Measurements from ENCODE around the gene MED25. TPM values are rescaled to one million over a fixed set of nuclear protein-coding genes. Genes with fewer than 3 reads are reported as not detected.
A peak's percentile ranks its signal among the peaks of the same experiment; 100 is the strongest.

The MED25 gene
- total and polyA plus RNA-seq, 2 experiments from 2014 or later = 45.6 to 58.6 TPM

GRCh38 chr19:49776371-49776764, 41.7 kb upstream of the MED25 start:
- no peak for DNase-seq (ENCODE audit: low spot score)
- peaks cover 14% of the 10 kb centered on the region for H3K27me3 Mint-ChIP-seq (ENCODE audit: insufficient read depth, low read depth, poor library complexity)
- no peak overlapping the region for H3K4me3 Mint-ChIP-seq
- peaks cover 7% of the 10 kb centered on the region for H3K36me3 Mint-ChIP-seq (ENCODE audit: low read depth)
- peaks cover 4% of the 10 kb centered on the region; the same call in 1 of the 2 replicates for H4K20me1 ChIP-seq (replicated peaks; ENCODE audit: insufficient read depth)
- TF ChIP-seq CTCF (conservative IDR thresholded peaks at IDR 0.05; ENCODE audit: low read depth in 2 of 2) (no peak), EZH2phosphoT487 (IDR thresholded peaks at IDR 0.05; ENCODE audit: unreplicated experiment) (no peak), EZH2 (IDR thresholded peaks at IDR 0.05; ENCODE audit: low read depth, unreplicated experiment) (no peak), ZNF331 (CRISPR knock-in tag; IDR thresholded peaks at IDR 0.05; ENCODE audit: low read depth) (no peak), POLR2AphosphoS5 (IDR thresholded peaks at IDR 0.05; ENCODE audit: low read depth) (no peak)
- no peaks in the 10 kb centered on the region for H3K4me1 ChIP-seq (ENCODE audit: insufficient read depth)
- peaks cover 12% of the 10 kb centered on the region for H3K79me2 ChIP-seq (replicated peaks; ENCODE audit: insufficient read depth)
- H3K27ac Mint-ChIP-seq = no peak overlapping the region
- no peaks in the 10 kb centered on the region for H3K36me3 ChIP-seq (ENCODE audit: insufficient read depth)
- H3K4me2 ChIP-seq = no peak overlapping the region
- no peaks in the 10 kb centered on the region for H3K9me2 ChIP-seq (ENCODE audit: insufficient read depth)
- H3K4me3 ChIP-seq = no peak overlapping the region
- no peak overlapping the region for H2AFZ ChIP-seq
- H3K27me3 ChIP-seq (ENCODE audit: insufficient read depth) = no peaks in the 10 kb centered on the region
- H3K27ac ChIP-seq (ENCODE audit: low read depth) = no peak overlapping the region
- no peaks in the 10 kb centered on the region; the same call in 2 of the 3 replicates for H3K9me3 Mint-ChIP-seq
- H3K4me1 Mint-ChIP-seq = peaks cover 12% of the 10 kb centered on the region
- no peaks in the 10 kb centered on the region for H3F3A ChIP-seq (replicated peaks; ENCODE audit: low read depth)
- no peak for ATAC-seq

GRCh38 chr19:49779731-49780555, 38.1 kb upstream of the MED25 start:
- H3K9me3 Mint-ChIP-seq = no peaks in the 10 kb centered on the region; the same call in 2 of the 3 replicates
- Histone ChIP-seq H3K4me3 (no peak overlapping the region), H3K27me3 (ENCODE audit: insufficient read depth) (no peaks in the 10 kb centered on the region), H3K36me3 (ENCODE audit: insufficient read depth) (peaks cover 11% of the 10 kb centered on the region; the same call in 1 of the 2 replicates), H3K27ac (ENCODE audit: low read depth) (no peak overlapping the region), H3K9me2 (ENCODE audit: insufficient read depth) (no peaks in the 10 kb centered on the region), H3K79me2 (replicated peaks; ENCODE audit: insufficient read depth) (peaks cover 4% of the 10 kb centered on the region; the same call in 1 of the 2 replicates), H3K4me2 (no peak overlapping the region), H4K20me1 (replicated peaks; ENCODE audit: insufficient read depth) (peaks cover 4% of the 10 kb centered on the region; the same call in 1 of the 2 replicates), H3F3A (replicated peaks; ENCODE audit: low read depth) (no peaks in the 10 kb centered on the region), H2AFZ (no peak overlapping the region), H3K4me1 (ENCODE audit: insufficient read depth) (no peaks in the 10 kb centered on the region)
- no peak for DNase-seq (ENCODE audit: low spot score)
- peaks cover 9% of the 10 kb centered on the region for H3K4me1 Mint-ChIP-seq
- H3K27ac Mint-ChIP-seq = 0 out of 2 replicates have a peak overlapping the region, but pooled peaks have one; percentile 23
- H3K27me3 Mint-ChIP-seq (ENCODE audit: insufficient read depth, low read depth, poor library complexity) = peaks cover 5% of the 10 kb centered on the region
- TF ChIP-seq JUNB (IDR thresholded peaks at IDR 0.05; ENCODE audit: unreplicated experiment) (no peak), CREB1 (CRISPR knock-in tag; IDR thresholded peaks at IDR 0.05; ENCODE audit: low read depth) (no peak), ZNF331 (CRISPR knock-in tag; IDR thresholded peaks at IDR 0.05; ENCODE audit: low read depth) (no peak), EZH2phosphoT487 (IDR thresholded peaks at IDR 0.05; ENCODE audit: unreplicated experiment) (no peak), STAT1 (IDR thresholded peaks at IDR 0.05; ENCODE audit: unreplicated experiment) (no peak), ZNF114 (CRISPR knock-in tag; IDR thresholded peaks at IDR 0.05) (no peak), EZH2 (IDR thresholded peaks at IDR 0.05; ENCODE audit: low read depth, unreplicated experiment) (no peak)
- TF ChIP-seq, protein P1, sequence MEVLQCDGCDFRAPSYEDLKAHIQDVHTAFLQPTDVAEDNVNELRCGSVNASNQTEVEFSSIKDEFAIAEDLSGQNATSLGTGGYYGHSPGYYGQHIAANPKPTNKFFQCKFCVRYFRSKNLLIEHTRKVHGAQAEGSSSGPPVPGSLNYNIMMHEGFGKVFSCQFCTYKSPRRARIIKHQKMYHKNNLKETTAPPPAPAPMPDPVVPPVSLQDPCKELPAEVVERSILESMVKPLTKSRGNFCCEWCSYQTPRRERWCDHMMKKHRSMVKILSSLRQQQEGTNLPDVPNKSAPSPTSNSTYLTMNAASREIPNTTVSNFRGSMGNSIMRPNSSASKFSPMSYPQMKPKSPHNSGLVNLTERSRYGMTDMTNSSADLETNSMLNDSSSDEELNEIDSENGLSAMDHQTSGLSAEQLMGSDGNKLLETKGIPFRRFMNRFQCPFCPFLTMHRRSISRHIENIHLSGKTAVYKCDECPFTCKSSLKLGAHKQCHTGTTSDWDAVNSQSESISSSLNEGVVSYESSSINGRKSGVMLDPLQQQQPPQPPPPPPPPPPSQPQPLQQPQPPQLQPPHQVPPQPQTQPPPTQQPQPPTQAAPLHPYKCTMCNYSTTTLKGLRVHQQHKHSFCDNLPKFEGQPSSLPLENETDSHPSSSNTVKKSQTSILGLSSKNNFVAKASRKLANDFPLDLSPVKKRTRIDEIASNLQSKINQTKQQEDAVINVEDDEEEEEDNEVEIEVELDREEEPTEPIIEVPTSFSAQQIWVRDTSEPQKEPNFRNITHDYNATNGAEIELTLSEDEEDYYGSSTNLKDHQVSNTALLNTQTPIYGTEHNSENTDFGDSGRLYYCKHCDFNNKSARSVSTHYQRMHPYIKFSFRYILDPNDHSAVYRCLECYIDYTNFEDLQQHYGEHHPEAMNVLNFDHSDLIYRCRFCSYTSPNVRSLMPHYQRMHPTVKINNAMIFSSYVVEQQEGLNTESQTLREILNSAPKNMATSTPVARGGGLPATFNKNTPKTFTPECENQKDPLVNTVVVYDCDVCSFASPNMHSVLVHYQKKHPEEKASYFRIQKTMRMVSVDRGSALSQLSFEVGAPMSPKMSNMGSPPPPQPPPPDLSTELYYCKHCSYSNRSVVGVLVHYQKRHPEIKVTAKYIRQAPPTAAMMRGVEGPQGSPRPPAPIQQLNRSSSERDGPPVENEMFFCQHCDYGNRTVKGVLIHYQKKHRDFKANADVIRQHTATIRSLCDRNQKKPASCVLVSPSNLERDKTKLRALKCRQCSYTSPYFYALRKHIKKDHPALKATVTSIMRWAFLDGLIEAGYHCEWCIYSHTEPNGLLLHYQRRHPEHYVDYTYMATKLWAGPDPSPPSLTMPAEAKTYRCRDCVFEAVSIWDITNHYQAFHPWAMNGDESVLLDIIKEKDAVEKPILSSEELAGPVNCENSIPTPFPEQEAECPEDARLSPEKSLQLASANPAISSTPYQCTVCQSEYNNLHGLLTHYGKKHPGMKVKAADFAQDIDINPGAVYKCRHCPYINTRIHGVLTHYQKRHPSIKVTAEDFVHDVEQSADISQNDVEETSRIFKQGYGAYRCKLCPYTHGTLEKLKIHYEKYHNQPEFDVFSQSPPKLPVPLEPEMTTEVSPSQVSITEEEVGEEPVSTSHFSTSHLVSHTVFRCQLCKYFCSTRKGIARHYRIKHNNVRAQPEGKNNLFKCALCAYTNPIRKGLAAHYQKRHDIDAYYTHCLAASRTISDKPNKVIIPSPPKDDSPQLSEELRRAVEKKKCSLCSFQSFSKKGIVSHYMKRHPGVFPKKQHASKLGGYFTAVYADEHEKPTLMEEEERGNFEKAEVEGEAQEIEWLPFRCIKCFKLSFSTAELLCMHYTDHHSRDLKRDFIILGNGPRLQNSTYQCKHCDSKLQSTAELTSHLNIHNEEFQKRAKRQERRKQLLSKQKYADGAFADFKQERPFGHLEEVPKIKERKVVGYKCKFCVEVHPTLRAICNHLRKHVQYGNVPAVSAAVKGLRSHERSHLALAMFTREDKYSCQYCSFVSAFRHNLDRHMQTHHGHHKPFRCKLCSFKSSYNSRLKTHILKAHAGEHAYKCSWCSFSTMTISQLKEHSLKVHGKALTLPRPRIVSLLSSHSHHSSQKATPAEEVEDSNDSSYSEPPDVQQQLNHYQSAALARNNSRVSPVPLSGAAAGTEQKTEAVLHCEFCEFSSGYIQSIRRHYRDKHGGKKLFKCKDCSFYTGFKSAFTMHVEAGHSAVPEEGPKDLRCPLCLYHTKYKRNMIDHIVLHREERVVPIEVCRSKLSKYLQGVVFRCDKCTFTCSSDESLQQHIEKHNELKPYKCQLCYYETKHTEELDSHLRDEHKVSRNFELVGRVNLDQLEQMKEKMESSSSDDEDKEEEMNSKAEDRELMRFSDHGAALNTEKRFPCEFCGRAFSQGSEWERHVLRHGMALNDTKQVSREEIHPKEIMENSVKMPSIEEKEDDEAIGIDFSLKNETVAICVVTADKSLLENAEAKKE (CRISPR knock-in tag; IDR thresholded peaks at IDR 0.05) = no peak
- no peak overlapping the region for H3K4me3 Mint-ChIP-seq
- peaks cover 25% of the 10 kb centered on the region for H3K36me3 Mint-ChIP-seq (ENCODE audit: low read depth)
- no peak for ATAC-seq

Data from GM23338 (cell line).